BJ (cell line): Measurements from ENCODE around the gene OGDH. TPM values are rescaled to one million over a fixed set of nuclear protein-coding genes. Genes with fewer than 3 reads are reported as not detected.
A peak's percentile ranks its signal among the peaks of the same experiment; 100 is the strongest.

Experiments
- CTCF ChIA-PET: fragments of 350-600 bp; formaldehyde crosslinking; extraction: SDS; loops from one replicate; lab custom pipeline; 2021; ENCODE audit warnings: antibody characterized with exemption, inconsistent platforms; lab: Yijun Ruan, JAX
- POLR2A ChIA-PET: fragments of 300-600 bp; sonication (Branson Sonifier 250); formaldehyde crosslinking; extraction: SDS; loops from one replicate; lab custom pipeline; 2021; ENCODE audit warnings: antibody characterized with exemption; lab: Charles Lee
- DNase-seq: peaks from one replicate; pipeline ENCODE4 v3.0.0-alpha.2; 2011; ENCODE audit warnings: low read depth
- H3K27me3 ChIP-seq: 2 replicates; pipeline ENCODE4 v1.6.0; 2011; ENCODE audit warnings: low read length; ENCODE audit not compliant: control insufficient read depth, insufficient read depth
- H3K36me3 ChIP-seq: 2 replicates; pipeline ENCODE4 v1.5.1; 2011; ENCODE audit warnings: low read length; ENCODE audit not compliant: control insufficient read depth, insufficient read depth
- H3K4me3 ChIP-seq: 2 replicates; pipeline ENCODE4 v1.5.1; 2011; ENCODE audit warnings: low read depth, mild to moderate bottlenecking, control low read depth, low read length
- CTCF ChIP-seq: IDR thresholded peaks from 2 replicates; pipeline ENCODE4 v1.5.1; 2011; ENCODE audit warnings: low read depth, mild to moderate bottlenecking, control low read depth, inconsistent platforms, low read length, moderate library complexity; ENCODE audit not compliant: insufficient read depth
- polyA plus RNA-seq: library from polyadenylated mRNA; depleted of rRNA; stranded (reverse); fragments of >200 nt; gene quantifications from 2 replicates; pipeline ENCODE4 v1.2.3, GENCODE V29; 2011

Gene OGDH
- polyA plus RNA-seq, 1 experiment: 51.3 TPM

GRCh38 chr7:44633254-44634186, 27.1 kb downstream of the OGDH start:
- Histone ChIP-seq H3K4me3 (no peak overlapping the region), H3K27me3 (no peaks in the 10 kb centered on the region), H3K36me3 (peaks cover 5% of the 10 kb centered on the region)
- TF ChIP-seq CTCF: no peak
- DNase-seq: peak; percentile 90
- POLR2A ChIA-PET: no interaction called here
- CTCF ChIA-PET: interaction anchor here (1.0 kb wide), 1 partner anchor 102 kb away, joined by 3 read pairs; no protein-coding TSS in a partner anchor

- DNase-seq: no peak
- Histone ChIP-seq H3K4me3 (no peak overlapping the region), H3K27me3 (no peaks in the 10 kb centered on the region), H3K36me3 (peaks cover 2% of the 10 kb centered on the region)
- no peak for TF ChIP-seq CTCF
- CTCF ChIA-PET: interaction anchor here (1.0 kb wide), 1 partner anchor 101 kb away, joined by 3 read pairs; no protein-coding TSS in a partner anchor
- POLR2A ChIA-PET: no interaction called here
Measured at GRCh38 chr7:44634187-44634838, 27.9 kb downstream of the OGDH start.

GRCh38 chr7:44634839-44635591, 28.6 kb downstream of the OGDH start:
- Histone ChIP-seq H3K4me3 (no peak overlapping the region), H3K27me3 (no peaks in the 10 kb centered on the region), H3K36me3 (peaks cover 1% of the 10 kb centered on the region)
- no peak for DNase-seq
- POLR2A ChIA-PET: no interaction called here
- CTCF ChIA-PET: interaction anchor here (1.1 kb wide), 1 partner anchor 10 kb away, joined by 5 read pairs; no protein-coding TSS in a partner anchor
- TF ChIP-seq CTCF: no peak

GRCh38 chr7:44636041-44636584, 29.7 kb downstream of the OGDH start:
- no peak for TF ChIP-seq CTCF
- ChIA-PET POLR2A (no interaction called here), CTCF (interaction anchor here (1.1 kb wide), 1 partner anchor 11 kb away, joined by 5 read pairs; no protein-coding TSS in a partner anchor)
- DNase-seq: no peak
- Histone ChIP-seq H3K27me3 (no peaks in the 10 kb centered on the region), H3K36me3 (no peaks in the 10 kb centered on the region), H3K4me3 (no peak overlapping the region)
